ENCODE results near the gene SLK.

GRCh38 chr10:103982639-103983038 lies 15.7 kb downstream of the SLK start:
- TF ChIP-seq USF2 (IDR thresholded peaks at IDR 0.05; ENCODE audit: low read depth, low read length) (no peak), USF2 (CRISPR knock-in tag; IDR thresholded peaks at IDR 0.05; ENCODE audit: borderline replicate concordance) (no peak), SALL2 (CRISPR knock-in tag; IDR thresholded peaks at IDR 0.05) (no peak), POLR2AphosphoS5 (IDR thresholded peaks at IDR 0.05; ENCODE audit: low read depth, low read length) (no peak), ZNF292 (CRISPR knock-in tag; IDR thresholded peaks at IDR 0.05; ENCODE audit: borderline replicate concordance, low read depth) (no peak)

All from HepG2 (cell line).